H1 (cell line): ENCODE measurements around the gene FAM219A. TPM values are rescaled to one million over a fixed set of nuclear protein-coding genes. Genes with fewer than 3 reads are reported as not detected.

Experiments used
- CTCF ChIA-PET: fragments of 300-600 bp; sonication (Branson Sonifier 250); formaldehyde crosslinking; loops from one replicate; lab custom pipeline; 2021; ENCODE audit not compliant: partially characterized antibody; lab: Charles Lee
- POLR2A ChIA-PET: fragments of 300-600 bp; sonication (Branson Sonifier 250); formaldehyde crosslinking; loops from one replicate; lab custom pipeline; 2021; ENCODE audit warnings: inconsistent platforms; ENCODE audit not compliant: partially characterized antibody; lab: Charles Lee
- DNase-seq, 2 experiments: peaks; one replicate each; pipeline versions ENCODE4 v3.0.0 to v3.0.0-alpha.2; 2010 to 2022; ENCODE audit warnings: low spot score in 2 of 2, low read depth in 1 of 2, mixed read lengths in 1 of 2
- FAIRE-seq: peaks from 2 replicates; lab custom pipeline; 2011; peaks lifted over from hg19 to GRCh38; lab: Jason Lieb, UNC
- H2AFZ ChIP-seq: 2 replicates; pipeline ENCODE4 v1.8.1; 2012; ENCODE audit warnings: low read length, inconsistent platforms
- H2AK5ac ChIP-seq: 2 replicates; pipeline ENCODE4 v1.6.1; 2013; ENCODE audit warnings: low read depth, low read length
- H2BK120ac ChIP-seq: replicated peaks from 2 replicates; pipeline ENCODE3; 2013; ENCODE audit warnings: low read depth, low read length, inconsistent platforms
- H2BK12ac ChIP-seq: 2 replicates; pipeline ENCODE4 v1.6.1; 2013; ENCODE audit warnings: low read depth, low read length
- H2BK15ac ChIP-seq: 2 replicates; pipeline ENCODE4 v1.6.1; 2013; ENCODE audit warnings: low read length
- H2BK20ac ChIP-seq: 2 replicates; pipeline ENCODE4 v1.6.1; 2013; ENCODE audit warnings: low read length
- H2BK5ac ChIP-seq: 2 replicates; pipeline ENCODE4 v1.6.1; 2013; ENCODE audit warnings: low read depth, low read length
- H3K14ac ChIP-seq: 2 replicates; pipeline ENCODE4 v1.6.1; 2013; ENCODE audit warnings: inconsistent platforms; ENCODE audit not compliant: insufficient read length
- H3K18ac ChIP-seq: 2 replicates; pipeline ENCODE4 v1.6.1; 2013; ENCODE audit warnings: low read length; ENCODE audit errors: extremely low read depth
- H3K23ac ChIP-seq: 2 replicates; pipeline ENCODE4 v1.6.1; 2013; ENCODE audit warnings: inconsistent platforms; ENCODE audit not compliant: insufficient read length
- H3K23me2 ChIP-seq: 2 replicates; pipeline ENCODE4 v1.6.1; 2013; ENCODE audit warnings: low read depth, low read length
- H3K27ac ChIP-seq: 2 replicates; pipeline ENCODE4 v1.6.1; 2011; ENCODE audit warnings: low read depth, low read length, inconsistent platforms
- H3K27me3 ChIP-seq, 4 experiments: replicated peaks in 1 of 4; 1 replicate in 1 of 4; 2 replicates in 3 of 4; pipeline versions ENCODE4 v1.6.1 to v1.8.1; 2011 to 2013; ENCODE audit warnings: low read length in 3 of 4, mild to moderate bottlenecking in 3 of 4, inconsistent platforms in 2 of 4, mixed read lengths in 2 of 4, moderate library complexity in 1 of 4; ENCODE audit not compliant: control insufficient read depth in 3 of 4, insufficient read depth in 3 of 4; ENCODE audit errors: extremely low read depth in 1 of 4
- H3K36me3 ChIP-seq, 4 experiments: 2 replicates each; pipeline versions ENCODE4 v1.6.1 to v1.8.1; 2011 to 2013; ENCODE audit warnings: mild to moderate bottlenecking in 4 of 4, low read length in 3 of 4, moderate library complexity in 2 of 4, control low read depth in 1 of 4, inconsistent platforms in 1 of 4; ENCODE audit not compliant: insufficient read depth in 4 of 4, control insufficient read depth in 2 of 4
- H3K4ac ChIP-seq: replicated peaks from 2 replicates; pipeline ENCODE3; 2013; ENCODE audit warnings: low read length, low read depth, mixed read lengths, inconsistent platforms; ENCODE audit not compliant: insufficient read length
- H3K4me1 ChIP-seq, 4 experiments: replicated peaks in 1 of 4; 1 replicate in 1 of 4; 2 replicates in 3 of 4; pipeline versions ENCODE4 v1.6.1 to v1.8.1; 2011 to 2013; ENCODE audit warnings: low read length in 3 of 4, inconsistent platforms in 2 of 4, mixed read lengths in 1 of 4; ENCODE audit not compliant: insufficient read depth in 4 of 4, control insufficient read depth in 3 of 4
- H3K4me2 ChIP-seq, 2 experiments: 2 replicates each; pipeline versions ENCODE4 v1.6.1 to v1.8.1; 2011 to 2013; ENCODE audit warnings: low read depth in 2 of 2, low read length in 2 of 2, control low read depth in 1 of 2, inconsistent platforms in 1 of 2, mild to moderate bottlenecking in 1 of 2; ENCODE audit not compliant: insufficient read depth in 1 of 2
- H3K4me3 ChIP-seq, 4 experiments: fragments of 200-600, 300-600 bp in 1 of 4; sonication (generic), shearing (Covaris generic), sonication (Bioruptor Twin) in 1 of 4; 2 replicates each; pipeline versions ENCODE4 v1.5.1 to v1.8.1; 2011 to 2016; ENCODE audit warnings: low read length in 4 of 4, low read depth in 3 of 4, control low read depth in 2 of 4, inconsistent platforms in 2 of 4, mild to moderate bottlenecking in 2 of 4, mixed read lengths in 1 of 4, moderate library complexity in 1 of 4; ENCODE audit not compliant: insufficient read depth in 2 of 4; ENCODE audit errors: extremely low read depth in 1 of 4
- H3K56ac ChIP-seq: replicated peaks from 2 replicates; pipeline ENCODE3; 2013; ENCODE audit warnings: low read depth, mild to moderate bottlenecking, mixed read lengths, low read length, inconsistent platforms; ENCODE audit not compliant: insufficient read length
- H3K79me1 ChIP-seq: 2 replicates; pipeline ENCODE4 v1.6.1; 2013; ENCODE audit warnings: low read depth, low read length, control low read depth
- H3K79me2 ChIP-seq, 2 experiments: 2 replicates each; pipeline versions ENCODE4 v1.6.1 to v1.8.1; 2012 to 2013; ENCODE audit warnings: low read length in 2 of 2, mild to moderate bottlenecking in 2 of 2, inconsistent platforms in 1 of 2; ENCODE audit not compliant: insufficient read depth in 2 of 2, control insufficient read depth in 1 of 2
- H3K9ac ChIP-seq, 4 experiments: replicated peaks in 1 of 4; 1 replicate in 1 of 4; 2 replicates in 3 of 4; pipeline versions ENCODE4 v1.6.1 to v1.8.1; 2011 to 2013; ENCODE audit warnings: low read depth in 3 of 4, low read length in 3 of 4, control low read depth in 2 of 4, mild to moderate bottlenecking in 2 of 4, moderate library complexity in 2 of 4, inconsistent platforms in 1 of 4; ENCODE audit errors: extremely low read depth in 1 of 4
- H3K9me3 ChIP-seq, 2 experiments: 2 replicates each; pipeline versions ENCODE4 v1.6.1 to v1.8.1; 2012 to 2013; ENCODE audit warnings: mild to moderate bottlenecking in 2 of 2, moderate library complexity in 2 of 2, control low read depth in 1 of 2, inconsistent platforms in 1 of 2, low read depth in 1 of 2, low read length in 1 of 2, mixed read lengths in 1 of 2; ENCODE audit not compliant: insufficient read depth in 2 of 2
- H4K20me1 ChIP-seq, 2 experiments: replicated peaks in 1 of 2; 2 replicates each; pipeline versions ENCODE3 to v1.8.1; 2011 to 2013; ENCODE audit warnings: inconsistent platforms in 2 of 2, low read length in 2 of 2, mild to moderate bottlenecking in 1 of 2; ENCODE audit not compliant: insufficient read depth in 2 of 2, control insufficient read depth in 1 of 2
- H4K5ac ChIP-seq: 2 replicates; pipeline ENCODE4 v1.6.1; 2013; ENCODE audit warnings: low read length, low read depth, mixed read lengths, inconsistent platforms; ENCODE audit not compliant: insufficient read length
- H4K8ac ChIP-seq: 2 replicates; pipeline ENCODE4 v1.8.0; 2013; ENCODE audit warnings: mild to moderate bottlenecking, moderate library complexity, low read length, inconsistent platforms; ENCODE audit not compliant: insufficient read depth; ENCODE audit errors: extremely low read depth
- H4K91ac ChIP-seq: replicated peaks from 2 replicates; pipeline ENCODE3; 2013; ENCODE audit warnings: low read length, mixed read lengths, inconsistent platforms; ENCODE audit not compliant: insufficient read length
- EP300 ChIP-seq, 2 experiments: IDR thresholded peaks; 1 replicate in 1 of 2; 2 replicates in 1 of 2; pipeline ENCODE4 v1.6.1; 2011 to 2012; ENCODE audit warnings: low read depth in 2 of 2, low read length in 2 of 2, mild to moderate bottlenecking in 2 of 2, borderline replicate concordance in 1 of 2, inconsistent platforms in 1 of 2, moderate library complexity in 1 of 2
- KDM5A ChIP-seq: fragments of 200-600 bp; IDR thresholded peaks from 2 replicates; pipeline ENCODE4 v1.7.1; 2012; ENCODE audit warnings: mild to moderate bottlenecking, low read length, inconsistent platforms, mixed read lengths
- RBBP5 ChIP-seq: IDR thresholded peaks from 2 replicates; pipeline ENCODE4 v1.7.1; 2012; ENCODE audit warnings: low read depth, mild to moderate bottlenecking, inconsistent platforms, low read length, moderate library complexity, borderline replicate concordance
- SIX5 ChIP-seq: IDR thresholded peaks from 2 replicates; pipeline ENCODE4 v1.6.1; 2011; ENCODE audit warnings: mild to moderate bottlenecking, low read depth, low read length
- SP4 ChIP-seq: IDR thresholded peaks from 2 replicates; pipeline ENCODE4 v1.6.1; 2012; ENCODE audit warnings: low read length, inconsistent platforms
- TEAD4 ChIP-seq: IDR thresholded peaks from 2 replicates; pipeline ENCODE4 v1.6.1; 2012; ENCODE audit warnings: low read depth, low read length, inconsistent platforms, mixed read lengths
- USF2 ChIP-seq: IDR thresholded peaks from 2 replicates; pipeline ENCODE4 v1.6.1; 2011; ENCODE audit warnings: low read length, improper control_type of control experiment
- WGBS, 2 experiments: shearing (Covaris generic) in 1 of 2; methylation state at CpG; one replicate each; pipeline versions ENCODE4 v1.1.6 to v1.1.7; 2013 to 2015; ENCODE audit warnings: low lambda C conversion rate in 2 of 2, mixed read lengths in 2 of 2, inconsistent platforms in 1 of 2, low coverage in 1 of 2, missing lambda C conversion rate in 1 of 2; ENCODE audit not compliant: insufficient replicate concordance in 2 of 2, insufficient coverage in 1 of 2, insufficient read length in 1 of 2; ENCODE audit errors: extremely low coverage in 1 of 2, missing lambda C conversion rate in 1 of 2; 5-methylcytosine and 5-hydroxymethylcytosine counted together
- polyA plus RNA-seq, 7 experiments: library from polyadenylated mRNA; depleted of rRNA in 3 of 7; stranded (reverse) in 5 of 7; unstranded in 2 of 7; fragments of >200 nt in 5 of 7; fragments of 200-250 nt in 2 of 7; gene quantifications; 1 replicate in 5 of 7; 2 replicates in 1 of 7; 4 replicates in 1 of 7; pipeline versions ENCODE4 v1.2.1 to v1.2.3, GENCODE V29; 2011 to 2013; ENCODE audit warnings: missing spikeins in 2 of 7, mixed read lengths in 2 of 7
- total RNA-seq: library from RNA; stranded (reverse); fragmentation: NEBNext Ultra II Directional; extraction: Animal tissue kit (Norgen Biotek cat#: 25700); gene quantifications from 2 replicates; pipeline ENCODE4 v1.2.1, GENCODE V29; 2021

The FAM219A gene
- total and polyA plus RNA-seq, 2 of the 8 experiments (the other 6 are each of a cell fraction or from before 2014, with no cell fraction given): 7.7 to 10.4 TPM

GRCh38 chr9:34464571-34464970 lies 6.2 kb upstream of the FAM219A start:
- H3K9ac ChIP-seq: no peak overlapping the region
- H3K4me1 ChIP-seq: no peaks in the 10 kb centered on the region
- 84% methylated on average over 2 of the region's 2 CpGs; no CpG with 5 or more reads in 1 of the 2 experiments for WGBS, 2 experiments
- H3K18ac ChIP-seq: no peak overlapping the region
- H3K23ac ChIP-seq: no peak overlapping the region
- TF ChIP-seq TEAD4: no peak
- no peak for TF ChIP-seq USF2
- no peak for TF ChIP-seq SIX5
- TF ChIP-seq RBBP5: no peak
- TF ChIP-seq SP4: no peak
- TF ChIP-seq EP300 (IDR thresholded peaks at IDR 0.05; ENCODE audit: borderline replicate concordance in 1 of 2, low read depth in 2 of 2, low read length in 2 of 2): no peak
- no peak for TF ChIP-seq KDM5A
- no peak overlapping the region for H4K8ac ChIP-seq
- H4K20me1 ChIP-seq: no peaks in the 10 kb centered on the region
- ChIA-PET CTCF (interaction anchor here (0.6 to 4.3 kb wide), 2 partner anchors 37 to 652 kb away, joined by 4 to 16 read pairs; no protein-coding TSS in a partner anchor), POLR2A (interaction anchor here (0.6 kb wide), 1 partner anchor 359 kb away, joined by 4 read pairs; no protein-coding TSS in a partner anchor)
- H3K79me2 ChIP-seq: no peaks in the 10 kb centered on the region
- no peak overlapping the region for H3K4me3 ChIP-seq
- no peak overlapping the region for H2BK20ac ChIP-seq
- H2BK12ac ChIP-seq: no peak overlapping the region
- H3K9me3 ChIP-seq: no peaks in the 10 kb centered on the region
- H3K4me2 ChIP-seq: no peak overlapping the region
- no peak overlapping the region for H2AK5ac ChIP-seq
- no peak for FAIRE-seq
- H3K23me2 ChIP-seq: no peaks in the 10 kb centered on the region
- H3K14ac ChIP-seq: no peak overlapping the region
- H3K56ac ChIP-seq: no peak overlapping the region
- no peak overlapping the region for H3K4ac ChIP-seq
- DNase-seq: no peak
- H4K91ac ChIP-seq: no peak overlapping the region
- H2AFZ ChIP-seq: no peak overlapping the region
- H3K36me3 ChIP-seq: no peaks in the 10 kb centered on the region
- no peak overlapping the region for H2BK15ac ChIP-seq
- H2BK5ac ChIP-seq: no peak overlapping the region
- H3K27ac ChIP-seq: no peak overlapping the region
- H3K27me3 ChIP-seq: peaks cover 0 to 2% (median under 1%) of the 10 kb centered on the region in 4 experiments; a peak in 2 of 7 replicates
- H3K79me1 ChIP-seq: no peaks in the 10 kb centered on the region
- no peak overlapping the region for H2BK120ac ChIP-seq
- no peak overlapping the region for H4K5ac ChIP-seq
